ENCODE data around the gene RSPH6A. TPM values are rescaled to one million over a fixed set of nuclear protein-coding genes. Genes with fewer than 3 reads are reported as not detected.

The RSPH6A gene
- total and polyA plus RNA-seq, 2 of the 13 experiments (the other 11 are each of a cell fraction or from before 2014, with no cell fraction given): 0.07 TPM; not detected in 1

DNA sequence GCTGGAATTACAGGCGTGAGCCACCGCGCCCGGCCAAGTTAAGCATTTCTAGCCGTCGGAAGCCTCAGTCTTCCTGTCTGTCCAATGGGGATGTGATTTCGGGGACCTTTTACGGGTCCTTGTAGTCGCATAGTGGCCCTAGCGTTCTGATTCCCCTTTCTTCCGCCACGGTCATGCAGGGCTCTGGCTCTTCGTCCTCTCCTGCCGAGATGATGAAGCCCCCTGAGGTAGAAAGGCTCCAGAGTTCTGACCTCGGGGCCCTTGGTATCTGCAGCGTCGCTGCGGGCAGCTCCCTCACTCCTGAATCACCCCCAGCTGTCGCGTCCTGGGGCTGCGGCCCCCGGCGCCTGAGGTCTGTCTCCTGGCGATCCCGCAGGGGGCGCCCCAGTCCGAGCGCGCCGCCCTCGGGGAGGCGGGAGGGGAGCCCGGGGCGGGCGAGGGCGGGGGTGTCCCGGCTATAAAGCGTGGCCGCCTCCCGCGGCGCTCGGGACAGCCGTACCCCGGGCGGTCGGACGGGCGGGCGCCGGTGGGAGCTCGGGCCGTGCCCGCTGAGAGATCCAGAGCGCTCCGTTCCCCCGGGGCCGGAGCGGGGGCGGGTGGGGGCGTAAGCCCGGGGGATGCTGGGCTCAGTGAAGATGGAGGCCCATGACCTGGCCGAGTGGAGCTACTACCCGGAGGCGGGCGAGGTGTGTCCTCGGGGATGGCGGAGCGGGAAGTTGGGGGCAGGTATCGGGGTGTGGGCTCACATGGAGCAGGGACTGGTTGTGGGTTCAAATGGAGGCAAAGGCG lies 48.9 kb upstream of the RSPH6A start, which contains the start of gene FOXA3 (continued):
- TF ChIP-seq, protein P1, sequence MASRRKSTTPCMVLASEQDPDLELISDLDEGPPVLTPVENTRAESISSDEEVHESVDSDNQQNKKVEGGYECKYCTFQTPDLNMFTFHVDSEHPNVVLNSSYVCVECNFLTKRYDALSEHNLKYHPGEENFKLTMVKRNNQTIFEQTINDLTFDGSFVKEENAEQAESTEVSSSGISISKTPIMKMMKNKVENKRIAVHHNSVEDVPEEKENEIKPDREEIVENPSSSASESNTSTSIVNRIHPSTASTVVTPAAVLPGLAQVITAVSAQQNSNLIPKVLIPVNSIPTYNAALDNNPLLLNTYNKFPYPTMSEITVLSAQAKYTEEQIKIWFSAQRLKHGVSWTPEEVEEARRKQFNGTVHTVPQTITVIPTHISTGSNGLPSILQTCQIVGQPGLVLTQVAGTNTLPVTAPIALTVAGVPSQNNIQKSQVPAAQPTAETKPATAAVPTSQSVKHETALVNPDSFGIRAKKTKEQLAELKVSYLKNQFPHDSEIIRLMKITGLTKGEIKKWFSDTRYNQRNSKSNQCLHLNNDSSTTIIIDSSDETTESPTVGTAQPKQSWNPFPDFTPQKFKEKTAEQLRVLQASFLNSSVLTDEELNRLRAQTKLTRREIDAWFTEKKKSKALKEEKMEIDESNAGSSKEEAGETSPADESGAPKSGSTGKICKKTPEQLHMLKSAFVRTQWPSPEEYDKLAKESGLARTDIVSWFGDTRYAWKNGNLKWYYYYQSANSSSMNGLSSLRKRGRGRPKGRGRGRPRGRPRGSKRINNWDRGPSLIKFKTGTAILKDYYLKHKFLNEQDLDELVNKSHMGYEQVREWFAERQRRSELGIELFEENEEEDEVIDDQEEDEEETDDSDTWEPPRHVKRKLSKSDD (CRISPR knock-in tag; IDR thresholded peaks at IDR 0.05; ENCODE audit: low read depth): no peak
- TF ChIP-seq, protein P2, sequence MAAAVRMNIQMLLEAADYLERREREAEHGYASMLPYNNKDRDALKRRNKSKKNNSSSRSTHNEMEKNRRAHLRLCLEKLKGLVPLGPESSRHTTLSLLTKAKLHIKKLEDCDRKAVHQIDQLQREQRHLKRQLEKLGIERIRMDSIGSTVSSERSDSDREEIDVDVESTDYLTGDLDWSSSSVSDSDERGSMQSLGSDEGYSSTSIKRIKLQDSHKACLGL (CRISPR knock-in tag; IDR thresholded peaks at IDR 0.05): peak; percentile 69
- no peak for TF ChIP-seq KMT2B (CRISPR knock-in tag; IDR thresholded peaks at IDR 0.05)
- TF ChIP-seq, protein P3, sequence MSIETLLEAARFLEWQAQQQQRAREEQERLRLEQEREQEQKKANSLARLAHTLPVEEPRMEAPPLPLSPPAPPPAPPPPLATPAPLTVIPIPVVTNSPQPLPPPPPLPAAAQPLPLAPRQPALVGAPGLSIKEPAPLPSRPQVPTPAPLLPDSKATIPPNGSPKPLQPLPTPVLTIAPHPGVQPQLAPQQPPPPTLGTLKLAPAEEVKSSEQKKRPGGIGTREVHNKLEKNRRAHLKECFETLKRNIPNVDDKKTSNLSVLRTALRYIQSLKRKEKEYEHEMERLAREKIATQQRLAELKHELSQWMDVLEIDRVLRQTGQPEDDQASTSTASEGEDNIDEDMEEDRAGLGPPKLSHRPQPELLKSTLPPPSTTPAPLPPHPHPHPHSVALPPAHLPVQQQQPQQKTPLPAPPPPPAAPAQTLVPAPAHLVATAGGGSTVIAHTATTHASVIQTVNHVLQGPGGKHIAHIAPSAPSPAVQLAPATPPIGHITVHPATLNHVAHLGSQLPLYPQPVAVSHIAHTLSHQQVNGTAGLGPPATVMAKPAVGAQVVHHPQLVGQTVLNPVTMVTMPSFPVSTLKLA (IDR thresholded peaks at IDR 0.05): no peak
- peak; percentile 74; the same call in 1 of the 2 replicates for TF ChIP-seq ERF (CRISPR knock-in tag; IDR thresholded peaks at IDR 0.05)
- TF ChIP-seq, protein P4, sequence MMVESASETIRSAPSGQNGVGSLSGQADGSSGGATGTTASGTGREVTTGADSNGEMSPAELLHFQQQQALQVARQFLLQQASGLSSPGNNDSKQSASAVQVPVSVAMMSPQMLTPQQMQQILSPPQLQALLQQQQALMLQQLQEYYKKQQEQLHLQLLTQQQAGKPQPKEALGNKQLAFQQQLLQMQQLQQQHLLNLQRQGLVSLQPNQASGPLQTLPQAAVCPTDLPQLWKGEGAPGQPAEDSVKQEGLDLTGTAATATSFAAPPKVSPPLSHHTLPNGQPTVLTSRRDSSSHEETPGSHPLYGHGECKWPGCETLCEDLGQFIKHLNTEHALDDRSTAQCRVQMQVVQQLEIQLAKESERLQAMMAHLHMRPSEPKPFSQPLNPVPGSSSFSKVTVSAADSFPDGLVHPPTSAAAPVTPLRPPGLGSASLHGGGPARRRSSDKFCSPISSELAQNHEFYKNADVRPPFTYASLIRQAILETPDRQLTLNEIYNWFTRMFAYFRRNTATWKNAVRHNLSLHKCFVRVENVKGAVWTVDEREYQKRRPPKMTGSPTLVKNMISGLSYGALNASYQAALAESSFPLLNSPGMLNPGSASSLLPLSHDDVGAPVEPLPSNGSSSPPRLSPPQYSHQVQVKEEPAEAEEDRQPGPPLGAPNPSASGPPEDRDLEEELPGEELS (CRISPR knock-in tag; IDR thresholded peaks at IDR 0.05): no peak
- TF ChIP-seq ZNF251 (CRISPR knock-in tag; IDR thresholded peaks at IDR 0.05): no peak
- peak; percentile 57; the same call in 1 of the 2 replicates for TF ChIP-seq HOXA3 (CRISPR knock-in tag; IDR thresholded peaks at IDR 0.05)
- TF ChIP-seq NCOA5 (CRISPR knock-in tag; IDR thresholded peaks at IDR 0.05): no peak
- TF ChIP-seq SMARCE1 (IDR thresholded peaks at IDR 0.05; ENCODE audit: borderline replicate concordance): no peak
- TF ChIP-seq GLI4 (CRISPR knock-in tag; IDR thresholded peaks at IDR 0.05; ENCODE audit: borderline replicate concordance): no peak
- TF ChIP-seq SIX4 (CRISPR knock-in tag; IDR thresholded peaks at IDR 0.05): no peak
- no peak for TF ChIP-seq TBP (CRISPR knock-in tag; IDR thresholded peaks at IDR 0.05)
- TF ChIP-seq, protein P5, sequence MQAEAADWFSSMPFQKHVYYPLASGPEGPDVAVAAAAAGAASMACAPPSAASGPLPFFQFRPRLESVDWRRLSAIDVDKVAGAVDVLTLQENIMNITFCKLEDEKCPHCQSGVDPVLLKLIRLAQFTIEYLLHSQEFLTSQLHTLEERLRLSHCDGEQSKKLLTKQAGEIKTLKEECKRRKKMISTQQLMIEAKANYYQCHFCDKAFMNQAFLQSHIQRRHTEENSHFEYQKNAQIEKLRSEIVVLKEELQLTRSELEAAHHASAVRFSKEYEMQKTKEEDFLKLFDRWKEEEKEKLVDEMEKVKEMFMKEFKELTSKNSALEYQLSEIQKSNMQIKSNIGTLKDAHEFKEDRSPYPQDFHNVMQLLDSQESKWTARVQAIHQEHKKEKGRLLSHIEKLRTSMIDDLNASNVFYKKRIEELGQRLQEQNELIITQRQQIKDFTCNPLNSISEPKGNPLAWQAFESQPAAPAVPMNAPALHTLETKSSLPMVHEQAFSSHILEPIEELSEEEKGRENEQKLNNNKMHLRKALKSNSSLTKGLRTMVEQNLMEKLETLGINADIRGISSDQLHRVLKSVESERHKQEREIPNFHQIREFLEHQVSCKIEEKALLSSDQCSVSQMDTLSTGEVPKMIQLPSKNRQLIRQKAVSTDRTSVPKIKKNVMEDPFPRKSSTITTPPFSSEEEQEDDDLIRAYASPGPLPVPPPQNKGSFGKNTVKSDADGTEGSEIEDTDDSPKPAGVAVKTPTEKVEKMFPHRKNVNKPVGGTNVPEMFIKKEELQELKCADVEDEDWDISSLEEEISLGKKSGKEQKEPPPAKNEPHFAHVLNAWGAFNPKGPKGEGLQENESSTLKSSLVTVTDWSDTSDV (CRISPR knock-in tag; IDR thresholded peaks at IDR 0.05): no peak
- TF ChIP-seq ZFP37 (CRISPR knock-in tag; IDR thresholded peaks at IDR 0.05; ENCODE audit: borderline replicate concordance): no peak
- TF ChIP-seq, protein P6, sequence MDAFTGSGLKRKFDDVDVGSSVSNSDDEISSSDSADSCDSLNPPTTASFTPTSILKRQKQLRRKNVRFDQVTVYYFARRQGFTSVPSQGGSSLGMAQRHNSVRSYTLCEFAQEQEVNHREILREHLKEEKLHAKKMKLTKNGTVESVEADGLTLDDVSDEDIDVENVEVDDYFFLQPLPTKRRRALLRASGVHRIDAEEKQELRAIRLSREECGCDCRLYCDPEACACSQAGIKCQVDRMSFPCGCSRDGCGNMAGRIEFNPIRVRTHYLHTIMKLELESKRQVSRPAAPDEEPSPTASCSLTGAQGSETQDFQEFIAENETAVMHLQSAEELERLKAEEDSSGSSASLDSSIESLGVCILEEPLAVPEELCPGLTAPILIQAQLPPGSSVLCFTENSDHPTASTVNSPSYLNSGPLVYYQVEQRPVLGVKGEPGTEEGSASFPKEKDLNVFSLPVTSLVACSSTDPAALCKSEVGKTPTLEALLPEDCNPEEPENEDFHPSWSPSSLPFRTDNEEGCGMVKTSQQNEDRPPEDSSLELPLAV (CRISPR knock-in tag; conservative IDR thresholded peaks at IDR 0.05; ENCODE audit: low read depth): no peak
- peak; percentile 71; the same call in 1 of the 2 replicates for TF ChIP-seq ZSCAN31 (CRISPR knock-in tag; IDR thresholded peaks at IDR 0.05; ENCODE audit: low read depth)

All from HepG2 (cell line).